ENCODE measurements around the gene FBXW12. TPM values are rescaled to one million over a fixed set of nuclear protein-coding genes. Genes with fewer than 3 reads are reported as not detected.
A peak's percentile ranks its signal among the peaks of the same experiment; 100 is the strongest.

Gene FBXW12
- polyA plus RNA-seq, 1 donor from 2014 or later, result not detected

DNA sequence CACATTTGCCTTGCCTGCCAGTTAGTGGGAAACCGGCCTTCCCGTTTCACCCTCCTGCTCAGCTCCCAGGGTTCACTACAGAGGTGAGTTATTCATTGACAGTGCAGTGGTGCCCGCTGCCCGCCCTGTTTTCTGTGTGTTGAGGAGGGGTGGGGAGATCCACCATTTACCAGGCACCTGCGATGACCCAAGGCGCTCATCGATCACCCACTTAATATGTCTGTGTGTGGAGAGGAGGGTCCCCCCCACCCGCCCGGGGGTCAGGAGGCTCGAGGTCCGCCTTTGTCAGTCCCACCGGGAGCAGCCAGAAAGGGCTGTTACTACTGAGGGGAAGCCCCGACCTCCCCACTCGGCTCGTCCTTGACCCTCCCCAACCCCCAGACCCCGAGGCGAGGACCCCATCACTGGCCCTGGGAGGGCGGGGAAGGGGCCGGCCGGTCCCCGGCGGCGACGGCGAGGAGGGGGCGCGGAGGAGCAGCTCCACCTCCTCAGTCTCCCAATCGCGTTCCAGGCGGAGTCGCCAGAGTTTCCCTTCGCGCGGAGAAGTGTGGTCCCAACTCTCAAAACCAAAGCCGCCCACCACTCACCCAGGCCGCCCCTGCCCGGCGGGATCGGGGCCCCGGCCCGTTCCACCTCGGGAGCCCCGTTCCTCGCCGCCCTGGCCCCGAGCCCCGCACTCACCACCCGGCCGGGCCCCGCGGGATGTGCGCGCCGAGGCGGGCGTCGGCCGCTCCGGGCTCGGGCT lies 56.7 kb downstream of the FBXW12 start:
- Histone ChIP-seq H3K9me2 (ENCODE audit: insufficient read depth, low read length) (no peaks in the 10 kb centered on the region), H3K27ac (ENCODE audit: low read length) (peak overlapping the region; percentile 81), H4K20me1 (ENCODE audit: insufficient read depth) (no peaks in the 10 kb centered on the region), H2AFZ (ENCODE audit: low read depth, low read length) (peak overlapping the region; percentile 40), H3K79me2 (replicated peaks; ENCODE audit: insufficient read depth, low read length) (peaks cover 62% of the 10 kb centered on the region), H3K9me3 (ENCODE audit: low read length) (no peaks in the 10 kb centered on the region), H3K36me3 (ENCODE audit: insufficient read depth, low read length) (no peaks in the 10 kb centered on the region), H3K27me3 (ENCODE audit: insufficient read depth, low read depth, low read length) (no peaks in the 10 kb centered on the region), H3K4me2 (ENCODE audit: low read length) (peak overlapping the region; percentile 61), H3K9ac (ENCODE audit: low read length) (peak overlapping the region; percentile 87), H3K4me3 (ENCODE audit: low read length) (peak overlapping the region; percentile 89), H3F3A (ENCODE audit: insufficient read depth, low read length, poor library complexity, severe bottlenecking) (no peaks in the 10 kb centered on the region)
- TF ChIP-seq POLR2AphosphoS5 (IDR thresholded peaks at IDR 0.05), result peak; percentile 60
- TF ChIP-seq, protein P1, sequence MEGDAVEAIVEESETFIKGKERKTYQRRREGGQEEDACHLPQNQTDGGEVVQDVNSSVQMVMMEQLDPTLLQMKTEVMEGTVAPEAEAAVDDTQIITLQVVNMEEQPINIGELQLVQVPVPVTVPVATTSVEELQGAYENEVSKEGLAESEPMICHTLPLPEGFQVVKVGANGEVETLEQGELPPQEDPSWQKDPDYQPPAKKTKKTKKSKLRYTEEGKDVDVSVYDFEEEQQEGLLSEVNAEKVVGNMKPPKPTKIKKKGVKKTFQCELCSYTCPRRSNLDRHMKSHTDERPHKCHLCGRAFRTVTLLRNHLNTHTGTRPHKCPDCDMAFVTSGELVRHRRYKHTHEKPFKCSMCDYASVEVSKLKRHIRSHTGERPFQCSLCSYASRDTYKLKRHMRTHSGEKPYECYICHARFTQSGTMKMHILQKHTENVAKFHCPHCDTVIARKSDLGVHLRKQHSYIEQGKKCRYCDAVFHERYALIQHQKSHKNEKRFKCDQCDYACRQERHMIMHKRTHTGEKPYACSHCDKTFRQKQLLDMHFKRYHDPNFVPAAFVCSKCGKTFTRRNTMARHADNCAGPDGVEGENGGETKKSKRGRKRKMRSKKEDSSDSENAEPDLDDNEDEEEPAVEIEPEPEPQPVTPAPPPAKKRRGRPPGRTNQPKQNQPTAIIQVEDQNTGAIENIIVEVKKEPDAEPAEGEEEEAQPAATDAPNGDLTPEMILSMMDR (IDR thresholded peaks at IDR 0.05; ENCODE audit: poor library complexity, severe bottlenecking), result no peak
- peak; percentile 15 for TF ChIP-seq SMC3 (conservative IDR thresholded peaks at IDR 0.05; ENCODE audit: poor library complexity)
- no peak for TF ChIP-seq EZH2 (IDR thresholded peaks at IDR 0.05; ENCODE audit: borderline replicate concordance, insufficient read depth, low read length, poor library complexity, severe bottlenecking)

DNA sequence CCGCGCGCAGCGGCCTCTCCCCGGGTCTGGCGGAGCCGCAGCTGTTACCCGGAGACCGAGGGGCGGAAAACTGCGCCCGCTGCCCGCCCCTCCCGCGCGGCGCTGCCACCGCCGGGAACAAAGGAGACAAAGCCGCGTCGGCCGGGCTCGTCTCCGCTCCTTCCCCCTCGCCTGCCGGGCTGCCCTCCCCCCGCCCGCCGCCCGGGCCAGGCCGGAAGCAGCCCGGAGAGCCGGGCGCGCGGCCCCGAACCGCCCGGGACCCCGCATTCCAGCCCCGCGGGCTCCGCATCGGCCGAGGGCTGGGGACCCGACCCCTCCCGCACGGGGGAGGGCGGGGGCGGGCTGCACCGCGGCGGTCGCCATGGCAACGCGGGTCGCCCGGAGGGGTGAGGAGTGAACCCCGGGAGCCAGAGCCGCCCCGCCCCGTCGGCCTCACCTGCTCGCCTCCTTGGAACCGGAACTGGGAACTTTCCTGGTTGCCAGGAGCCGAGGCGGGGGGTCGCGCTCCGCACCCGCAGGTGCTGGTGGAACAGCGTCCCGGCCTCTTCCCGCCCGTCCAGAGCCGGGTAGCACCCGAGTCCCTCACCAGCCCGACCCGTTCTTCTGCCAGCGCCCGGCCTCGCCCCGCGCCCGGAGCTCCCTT lies 57.4 kb downstream of the FBXW12 start:
- Histone ChIP-seq H3K36me3 (ENCODE audit: insufficient read depth, low read length) (no peaks in the 10 kb centered on the region), H3K79me2 (replicated peaks; ENCODE audit: insufficient read depth, low read length) (peaks cover 55% of the 10 kb centered on the region), H4K20me1 (ENCODE audit: insufficient read depth) (no peaks in the 10 kb centered on the region), H3K9me3 (ENCODE audit: low read length) (no peaks in the 10 kb centered on the region), H3K4me3 (ENCODE audit: low read length) (peak overlapping the region; percentile 89), H3K4me2 (ENCODE audit: low read length) (peak overlapping the region; percentile 58), H3K27ac (ENCODE audit: low read length) (peak overlapping the region; percentile 81), H3K9ac (ENCODE audit: low read length) (peak overlapping the region; percentile 87), H3K27me3 (ENCODE audit: insufficient read depth, low read depth, low read length) (no peaks in the 10 kb centered on the region), H3K9me2 (ENCODE audit: insufficient read depth, low read length) (no peaks in the 10 kb centered on the region), H3F3A (ENCODE audit: insufficient read depth, low read length, poor library complexity, severe bottlenecking) (no peaks in the 10 kb centered on the region), H2AFZ (ENCODE audit: low read depth, low read length) (peak overlapping the region; percentile 65)
- TF ChIP-seq RAD21 (conservative IDR thresholded peaks at IDR 0.05) (no peak), MXI1 (conservative IDR thresholded peaks at IDR 0.05; ENCODE audit: poor library complexity, severe bottlenecking) (peak; percentile 66), SMC3 (conservative IDR thresholded peaks at IDR 0.05; ENCODE audit: poor library complexity) (peak; percentile 6)
- TF ChIP-seq, protein P1 (IDR thresholded peaks at IDR 0.05; ENCODE audit: poor library complexity, severe bottlenecking), result peak; percentile 11
